Measurements from ENCODE around the gene MTHFD1L. TPM values are rescaled to one million over a fixed set of nuclear protein-coding genes. Genes with fewer than 3 reads are reported as not detected.

Gene MTHFD1L
- total and polyA plus RNA-seq, 2 of the 4 experiments (the other 2 are of a cell fraction), result 43.5 to 53.2 TPM

DNA sequence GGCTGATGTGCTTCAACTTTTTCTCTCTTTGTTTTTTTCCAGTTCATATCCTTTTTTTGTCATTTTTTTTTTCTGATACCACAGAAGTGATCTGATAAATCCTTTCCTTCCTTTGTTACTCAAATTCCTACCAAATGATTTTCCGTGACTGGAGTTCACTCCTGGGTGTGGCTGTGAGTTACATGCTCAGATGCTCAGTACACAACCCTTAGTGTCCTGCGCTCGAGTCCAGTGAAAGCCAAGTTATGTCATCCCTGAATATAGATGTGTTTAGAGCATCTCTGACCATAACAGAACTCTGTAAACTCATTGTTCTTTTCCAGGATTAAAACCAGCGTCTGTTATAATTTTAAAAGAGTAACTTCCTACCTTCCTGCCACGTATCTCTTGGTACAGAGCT lies 227.1 kb downstream of the MTHFD1L start:
- Histone ChIP-seq H2BK120ac (ENCODE audit: low read depth, low read length) (no peak overlapping the region), H4K20me1 (ENCODE audit: insufficient read depth, low read length) (peaks cover 4% of the 10 kb centered on the region), H3K36me3 (ENCODE audit: control insufficient read depth, insufficient read depth, low read length) (peaks cover 48% of the 10 kb centered on the region), H3K4me1 (ENCODE audit: control insufficient read depth, insufficient read depth, low read length) (peaks cover 5% of the 10 kb centered on the region), H4K5ac (ENCODE audit: low read depth, low read length) (no peak overlapping the region), H3K4ac (ENCODE audit: low read depth, low read length) (no peak overlapping the region), H2BK5ac (ENCODE audit: low read depth, low read length, poor library complexity, severe bottlenecking) (no peak overlapping the region), H4K8ac (ENCODE audit: low read depth in 2 of 2, low read length in 2 of 2) (no peak overlapping the region), H3K18ac (ENCODE audit: low read depth, low read length) (no peak overlapping the region), H2AK5ac (ENCODE audit: low read depth, low read length) (no peak overlapping the region), H3K23ac (ENCODE audit: low read depth, low read length) (no peak overlapping the region), H3K4me3 (ENCODE audit: insufficient read depth, low read depth, low read length) (no peak overlapping the region), H3K79me1 (ENCODE audit: low read depth in 1 of 2, low read length in 2 of 2) (peaks cover 4 to 16% of the 10 kb centered on the region in 2 experiments; a peak in 3 of 4 replicates), H2BK15ac (ENCODE audit: low read depth, low read length) (no peak overlapping the region), H3K9me1 (ENCODE audit: insufficient read depth, low read length) (peaks cover 3% of the 10 kb centered on the region), H3K14ac (replicated peaks; ENCODE audit: low read depth, low read length) (no peak overlapping the region), H3K4me2 (ENCODE audit: low read depth, low read length) (no peak overlapping the region), H2BK20ac (ENCODE audit: low read depth, low read length) (no peak overlapping the region), H3K27me3 (ENCODE audit: control insufficient read depth, insufficient read depth, low read length) (no peaks in the 10 kb centered on the region), H3K9me3 (ENCODE audit: control insufficient read depth, insufficient read depth, low read length) (no peaks in the 10 kb centered on the region), H2AFZ (replicated peaks; ENCODE audit: low read length, poor library complexity) (no peak overlapping the region), H3K27ac (ENCODE audit: insufficient read depth, low read length) (no peak overlapping the region), H4K91ac (ENCODE audit: insufficient read depth, low read depth, low read length) (no peak overlapping the region), H3K9ac (ENCODE audit: low read depth, low read length) (no peak overlapping the region), H3K56ac (ENCODE audit: extremely low read depth, insufficient read depth, low read length) (no peak overlapping the region), H2AK9ac (replicated peaks; ENCODE audit: low read depth, low read length, poor library complexity) (no peak overlapping the region)
- ATAC-seq (ENCODE audit: low read depth), result no peak
- BruUV-seq (replicated peaks), result no TSS peak
- intact Hi-C loops (cut with micrococcal nuclease) (no loop called here), in situ Hi-C loops (cut with MboI; ENCODE audit: low sequenced_read_pairs) (no loop called here), dilution Hi-C loops (cut with HindIII; ENCODE audit: low sequenced_read_pairs, unreplicated experiment) (no loop called here)
- no peak for DNase-seq
- ChIA-PET CTCF (no interaction called here), POLR2A (ENCODE audit: unreplicated experiment) (no interaction called here)
- WGBS, 2 experiments (ENCODE audit: extremely low coverage in 2 of 2, insufficient read length in 1 of 2), result no CpG with 5 or more reads among the region's 5 CpGs
- TF ChIP-seq FOS (IDR thresholded peaks at IDR 0.05; ENCODE audit: low read depth, low read length) (no peak), RCOR1 (IDR thresholded peaks at IDR 0.05; ENCODE audit: insufficient replicate concordance, low read length) (no peak), MAZ (IDR thresholded peaks at IDR 0.05; ENCODE audit: borderline replicate concordance, low read depth, low read length) (no peak), POLR2A (IDR thresholded peaks at IDR 0.05; ENCODE audit: low read depth, low read length) (no peak), MAFK (IDR thresholded peaks at IDR 0.05; ENCODE audit: low read depth, low read length) (no peak), MXI1 (IDR thresholded peaks at IDR 0.05; ENCODE audit: borderline replicate concordance, low read depth, low read length) (no peak), CHD1 (IDR thresholded peaks at IDR 0.05; ENCODE audit: low read depth, low read length) (no peak), SMC3 (IDR thresholded peaks at IDR 0.05; ENCODE audit: low read depth, low read length) (no peak), BHLHE40 (IDR thresholded peaks at IDR 0.05; ENCODE audit: low read depth, low read length) (no peak)
- TF ChIP-seq, protein P1, sequence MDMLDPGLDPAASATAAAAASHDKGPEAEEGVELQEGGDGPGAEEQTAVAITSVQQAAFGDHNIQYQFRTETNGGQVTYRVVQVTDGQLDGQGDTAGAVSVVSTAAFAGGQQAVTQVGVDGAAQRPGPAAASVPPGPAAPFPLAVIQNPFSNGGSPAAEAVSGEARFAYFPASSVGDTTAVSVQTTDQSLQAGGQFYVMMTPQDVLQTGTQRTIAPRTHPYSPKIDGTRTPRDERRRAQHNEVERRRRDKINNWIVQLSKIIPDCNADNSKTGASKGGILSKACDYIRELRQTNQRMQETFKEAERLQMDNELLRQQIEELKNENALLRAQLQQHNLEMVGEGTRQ (IDR thresholded peaks at IDR 0.05; ENCODE audit: low read depth, low read length), result no peak
- TF ChIP-seq, protein P2, sequence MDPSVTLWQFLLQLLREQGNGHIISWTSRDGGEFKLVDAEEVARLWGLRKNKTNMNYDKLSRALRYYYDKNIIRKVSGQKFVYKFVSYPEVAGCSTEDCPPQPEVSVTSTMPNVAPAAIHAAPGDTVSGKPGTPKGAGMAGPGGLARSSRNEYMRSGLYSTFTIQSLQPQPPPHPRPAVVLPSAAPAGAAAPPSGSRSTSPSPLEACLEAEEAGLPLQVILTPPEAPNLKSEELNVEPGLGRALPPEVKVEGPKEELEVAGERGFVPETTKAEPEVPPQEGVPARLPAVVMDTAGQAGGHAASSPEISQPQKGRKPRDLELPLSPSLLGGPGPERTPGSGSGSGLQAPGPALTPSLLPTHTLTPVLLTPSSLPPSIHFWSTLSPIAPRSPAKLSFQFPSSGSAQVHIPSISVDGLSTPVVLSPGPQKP (IDR thresholded peaks at IDR 0.05; ENCODE audit: borderline replicate concordance, low read depth, low read length), result no peak
